ENCODE measurements around the gene PLCH1.

The PLCH1 gene

DNA sequence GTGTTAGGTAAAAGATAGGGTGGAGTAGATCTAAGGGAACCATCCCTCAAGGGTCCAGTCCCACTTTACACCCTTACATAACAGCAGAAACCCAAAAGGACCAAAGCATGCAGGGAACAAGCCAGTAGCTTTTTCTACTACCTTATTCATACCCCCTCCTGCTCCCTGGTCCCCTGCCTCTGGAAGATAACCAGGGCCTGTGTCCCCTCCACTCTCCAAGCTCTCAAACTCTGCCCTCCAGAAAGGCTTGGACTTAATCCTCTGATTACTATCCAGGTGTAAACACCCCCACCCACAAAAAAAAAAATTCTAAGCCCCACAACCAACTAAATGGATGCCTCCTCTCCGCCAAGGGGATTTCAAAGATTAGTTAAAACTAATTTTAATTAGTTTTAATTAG, 417.4 kb downstream of the PLCH1 start:
- DNase-seq, result no peak

DNA sequence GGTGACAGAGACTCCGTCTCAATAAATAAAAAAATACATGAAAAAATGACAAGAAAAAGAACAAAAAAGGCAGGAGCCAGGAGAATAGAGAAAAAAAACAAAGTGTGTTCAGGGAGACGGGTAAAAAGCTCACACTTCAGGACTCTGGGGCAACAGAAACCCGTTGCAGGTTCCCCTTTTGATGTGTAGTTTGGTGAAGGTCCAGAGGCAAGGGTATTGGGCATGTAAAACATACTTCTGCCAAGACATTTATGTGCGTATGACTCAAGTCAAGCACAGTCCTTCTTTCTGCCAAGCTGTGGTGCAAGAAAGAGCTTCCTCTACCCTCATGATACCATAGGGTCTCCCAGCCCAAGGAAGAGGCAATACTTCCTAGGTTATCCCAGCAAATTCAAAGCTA, 418.0 kb downstream of the PLCH1 start:
- no peak for DNase-seq

DNA sequence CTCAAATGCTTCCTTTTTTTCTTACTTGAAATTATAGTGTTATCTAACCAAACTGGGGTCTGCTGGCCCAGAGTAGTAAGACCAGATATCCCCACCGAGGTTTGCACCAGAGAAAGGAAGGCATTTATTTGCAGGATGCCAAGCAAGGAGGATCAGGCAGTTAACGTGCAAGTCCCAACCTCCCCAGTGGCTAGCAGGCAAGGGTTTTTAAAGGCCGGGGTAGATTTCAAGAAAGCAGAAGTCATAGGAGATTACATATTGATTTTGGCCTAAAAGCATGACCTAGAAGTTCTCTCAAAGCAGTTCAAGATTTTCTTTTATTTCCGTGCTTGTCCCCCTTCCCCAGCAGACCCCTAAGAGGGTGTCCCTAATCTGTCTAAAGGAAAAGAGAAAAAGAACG, 418.6 kb downstream of the PLCH1 start:
- DNase-seq, result no peak

Measured in activated CD8-positive, alpha-beta memory T cell treated with anti-CD3 and anti-CD28 coated beads, Interleukin-2, amount 50 U/mL, for 48 hours (primary cell).